Bronchial epithelial cell (primary cell): ENCODE results near the gene UGT1A5. TPM values are rescaled to one million over a fixed set of nuclear protein-coding genes. Genes with fewer than 3 reads are reported as not detected.

Experiments used
- DNase-seq: peaks from one replicate; pipeline ENCODE4 v3.0.0-alpha.2; 2010; ENCODE audit warnings: low read depth
- FAIRE-seq: peaks from 2 replicates; lab custom pipeline; 2011; peaks lifted over from hg19 to GRCh38; lab: Jason Lieb, UNC
- H3K27me3 ChIP-seq: 2 replicates; pipeline ENCODE4 v1.5.1; 2011; ENCODE audit warnings: low read length; ENCODE audit not compliant: control insufficient read depth, insufficient read depth
- H3K36me3 ChIP-seq: 2 replicates; pipeline ENCODE4 v1.5.1; 2011; ENCODE audit warnings: low read length; ENCODE audit not compliant: control insufficient read depth, insufficient read depth
- H3K4me3 ChIP-seq: 2 replicates; pipeline ENCODE4 v1.5.1; 2011; ENCODE audit warnings: mild to moderate bottlenecking, low read depth, low read length, control low read depth
- CTCF ChIP-seq: IDR thresholded peaks from 2 replicates; pipeline ENCODE4 v1.5.1; 2011; ENCODE audit warnings: mild to moderate bottlenecking, moderate library complexity, low read length, control low read depth, inconsistent platforms; ENCODE audit not compliant: insufficient read depth, severe bottlenecking
- total RNA-seq: library from RNA; depleted of rRNA; stranded (reverse); fragments of >200 nt; gene quantifications from 2 replicates; pipeline ENCODE4 v1.2.1, GENCODE V29; 2014

The UGT1A5 gene
- total RNA-seq, 1 donor from 2014 or later, result 0.26 TPM

GRCh38 chr2:233756429-233757081, 43.8 kb downstream of the UGT1A5 start:
- FAIRE-seq (no peak), DNase-seq (no peak)
- Histone ChIP-seq H3K36me3 (peaks cover 5% of the 10 kb centered on the region), H3K27me3 (no peaks in the 10 kb centered on the region), H3K4me3 (no peak overlapping the region)
- TF ChIP-seq CTCF, result no peak

DNA sequence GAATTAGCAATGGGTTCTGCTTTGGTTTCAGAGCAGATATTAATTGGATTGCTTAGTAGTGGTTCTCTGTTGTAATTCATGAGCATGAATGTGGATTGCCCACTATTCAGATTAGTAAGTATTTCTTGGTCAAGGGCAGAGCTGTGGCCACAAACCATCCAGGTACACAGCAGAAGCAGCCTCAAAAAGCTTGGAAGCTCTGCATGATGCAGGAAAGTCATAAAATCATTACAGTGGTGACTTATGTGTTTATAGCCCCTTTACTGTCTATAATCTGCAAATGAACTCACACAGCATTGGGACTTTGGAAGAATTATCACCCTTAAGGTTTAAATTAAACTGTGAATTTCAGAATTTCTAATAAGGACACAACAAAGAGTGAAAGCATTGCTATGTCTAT, 45.4 kb downstream of the UGT1A5 start:
- no peak for FAIRE-seq
- Histone ChIP-seq H3K27me3 (no peaks in the 10 kb centered on the region), H3K36me3 (peaks cover 5% of the 10 kb centered on the region), H3K4me3 (no peak overlapping the region)
- TF ChIP-seq CTCF, result no peak
- no peak for DNase-seq

GRCh38 chr2:233758849-233759248, 46.1 kb downstream of the UGT1A5 start:
- no peak for FAIRE-seq
- peaks cover 5% of the 10 kb centered on the region for H3K36me3 ChIP-seq

DNA sequence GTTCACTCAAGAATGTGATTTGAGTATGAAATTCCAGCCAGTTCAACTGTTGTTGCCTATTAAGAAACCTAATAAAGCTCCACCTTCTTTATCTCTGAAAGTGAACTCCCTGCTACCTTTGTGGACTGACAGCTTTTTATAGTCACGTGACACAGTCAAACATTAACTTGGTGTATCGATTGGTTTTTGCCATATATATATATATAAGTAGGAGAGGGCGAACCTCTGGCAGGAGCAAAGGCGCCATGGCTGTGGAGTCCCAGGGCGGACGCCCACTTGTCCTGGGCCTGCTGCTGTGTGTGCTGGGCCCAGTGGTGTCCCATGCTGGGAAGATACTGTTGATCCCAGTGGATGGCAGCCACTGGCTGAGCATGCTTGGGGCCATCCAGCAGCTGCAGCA, 47.3 kb downstream of the UGT1A5 start, which contains the start of gene UGT1A1:
UGT1A1 (plus strand) TSS at position 228 of the 400 bp plus-strand sequence; CDS start at position 246, 18 bp downstream.
- H3K4me3 ChIP-seq, result no peak within 1 kb of the TSS
- no peak for DNase-seq
- no peak for TF ChIP-seq CTCF
- H3K36me3 ChIP-seq, result peaks cover 6% of the 10 kb centered on the region
- no peaks in the 10 kb centered on the region for H3K27me3 ChIP-seq
- no peak for FAIRE-seq

More at GRCh38 chr2:233758849-233759248, 46.1 kb downstream of the UGT1A5 start:
- no peak for TF ChIP-seq CTCF
- H3K27me3 ChIP-seq, result no peaks in the 10 kb centered on the region
- no peak for DNase-seq
- no peak overlapping the region for H3K4me3 ChIP-seq

DNA sequence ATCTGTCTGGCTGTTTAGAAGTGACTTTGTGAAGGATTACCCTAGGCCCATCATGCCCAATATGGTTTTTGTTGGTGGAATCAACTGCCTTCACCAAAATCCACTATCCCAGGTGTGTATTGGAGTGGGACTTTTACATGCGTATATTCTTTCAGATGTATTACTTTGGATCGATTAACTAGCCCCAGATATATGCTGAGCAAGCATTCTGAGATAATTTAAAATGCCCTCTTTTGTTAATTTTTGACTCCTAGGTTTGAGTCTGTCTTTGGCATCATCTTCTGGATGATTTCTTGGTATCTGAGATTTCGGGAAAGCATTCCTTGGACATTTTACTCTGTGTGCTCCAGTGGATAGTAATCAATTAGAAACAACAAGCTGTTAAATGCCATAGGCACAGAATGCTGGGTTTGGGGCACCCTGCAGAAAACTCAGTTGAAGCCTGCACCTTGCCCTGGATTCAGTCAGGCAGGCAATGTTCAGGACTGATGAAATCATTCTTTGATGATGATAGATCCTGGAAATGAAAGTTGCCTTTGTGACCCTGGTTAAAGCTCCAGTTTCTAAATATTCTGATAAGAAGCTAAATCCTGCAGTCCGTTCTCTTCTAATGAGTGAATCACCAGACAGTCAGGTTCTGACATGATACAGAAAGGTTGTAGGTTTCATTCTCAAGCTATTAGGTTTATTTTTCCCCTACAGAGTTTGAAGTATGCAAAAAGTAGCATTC, 48.5 kb downstream of the UGT1A5 start:
- H3K27me3 ChIP-seq, result no peaks in the 10 kb centered on the region
- DNase-seq (peak; percentile 91), FAIRE-seq (peak; percentile 7)
- H3K4me3 ChIP-seq, result no peak overlapping the region
- peaks cover 4% of the 10 kb centered on the region for H3K36me3 ChIP-seq
- no peak for TF ChIP-seq CTCF
